ENCODE data around the gene ADORA2A.
A peak's percentile ranks its signal among the peaks of the same experiment; 100 is the strongest.

The ADORA2A gene

DNA sequence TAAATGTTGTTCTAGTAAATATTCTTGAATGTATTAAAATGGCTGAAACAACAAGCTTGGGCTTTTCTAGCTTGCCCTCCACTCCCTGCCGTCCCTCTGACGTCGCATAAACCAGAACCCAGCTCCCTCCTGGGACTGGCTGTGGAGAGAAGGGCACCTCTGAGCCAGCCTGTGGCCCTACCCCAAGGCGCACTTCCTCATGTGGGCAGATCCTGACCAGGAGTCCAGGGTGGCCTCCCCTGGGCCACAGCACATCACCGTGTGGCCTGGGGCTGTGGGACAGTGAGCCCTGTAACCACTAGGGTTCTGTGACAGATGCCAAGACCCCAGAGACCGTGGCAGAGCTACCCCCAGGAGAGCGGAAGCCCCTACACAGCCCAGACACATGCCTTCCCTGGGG lies 10.2 kb upstream of the ADORA2A start:
- DNase-seq (ENCODE audit: insufficient read length, low spot score) (no peak), FAIRE-seq (no peak)

DNA sequence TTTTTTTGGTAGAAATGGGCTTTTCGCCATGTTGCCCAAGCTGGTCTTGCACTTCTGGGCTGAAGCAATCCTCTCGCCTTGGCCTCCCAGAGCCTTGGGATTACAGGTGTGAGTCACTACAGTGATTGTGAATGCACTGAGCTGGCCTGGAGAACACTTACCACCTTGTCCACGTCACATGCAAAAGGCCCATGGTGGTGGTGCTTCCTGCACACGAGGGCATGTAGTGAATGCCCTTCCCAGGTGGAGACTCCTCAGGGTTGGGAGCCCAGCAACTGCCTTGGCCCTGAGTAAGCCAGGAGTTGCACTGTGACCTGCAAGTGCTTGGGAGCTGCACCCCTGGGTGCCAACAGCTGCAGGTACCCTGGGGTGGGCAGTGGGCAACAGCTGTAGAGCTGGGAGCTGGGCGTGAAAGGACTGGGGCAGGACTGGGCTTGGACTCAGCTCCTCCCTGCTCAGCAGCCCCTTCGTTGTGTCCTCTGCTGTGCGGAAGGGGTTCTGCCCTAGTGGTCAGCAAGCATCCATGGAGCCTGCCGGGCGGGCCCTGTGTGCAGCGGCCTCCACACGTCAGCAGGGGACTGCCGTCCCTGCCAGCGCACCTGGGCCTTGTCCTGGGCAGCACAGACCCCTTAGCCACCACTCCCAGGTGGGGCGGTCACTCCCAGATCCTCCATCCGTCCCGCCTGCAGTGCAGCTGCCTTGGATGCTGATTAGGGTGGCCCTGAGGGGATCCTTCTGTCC lies 9.3 kb upstream of the ADORA2A start:
- DNase-seq (ENCODE audit: insufficient read length, low spot score), result no peak
- no peak for FAIRE-seq

DNA sequence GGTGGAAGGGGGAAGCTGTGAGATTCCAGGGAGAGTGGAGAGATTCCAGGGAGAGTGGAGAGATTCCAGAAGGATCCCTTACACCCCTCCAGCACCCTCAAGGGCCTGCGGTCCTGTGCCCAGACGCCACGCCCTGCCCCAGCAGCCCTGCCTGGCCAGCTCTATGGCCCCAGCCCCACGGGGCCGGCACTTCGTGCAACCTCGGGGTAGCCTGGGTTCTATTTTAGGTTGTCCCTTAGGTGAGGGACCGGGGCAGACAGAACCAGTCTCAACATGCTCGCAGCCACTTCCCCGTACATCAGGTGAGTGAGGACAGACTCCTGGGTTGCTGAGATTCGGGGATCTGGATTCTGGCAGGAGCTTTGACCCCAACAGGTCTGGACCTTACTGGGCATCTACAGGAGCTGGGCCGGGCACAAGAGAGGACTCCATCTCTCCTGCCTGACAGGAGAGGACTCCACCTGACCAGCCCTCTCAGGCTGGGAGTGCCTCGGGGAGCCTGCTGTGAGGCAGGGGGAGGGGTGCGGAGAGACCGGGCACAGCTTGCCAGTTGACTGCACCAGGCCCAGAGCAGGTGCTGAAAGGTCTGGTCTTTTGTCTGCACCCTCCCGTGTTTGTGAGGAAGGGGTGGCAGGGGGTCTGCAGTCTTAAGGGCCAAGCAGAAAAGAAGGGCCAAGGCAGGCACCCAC lies 8.5 kb upstream of the ADORA2A start:
- FAIRE-seq (no peak), DNase-seq (ENCODE audit: insufficient read length, low spot score) (no peak)

DNA sequence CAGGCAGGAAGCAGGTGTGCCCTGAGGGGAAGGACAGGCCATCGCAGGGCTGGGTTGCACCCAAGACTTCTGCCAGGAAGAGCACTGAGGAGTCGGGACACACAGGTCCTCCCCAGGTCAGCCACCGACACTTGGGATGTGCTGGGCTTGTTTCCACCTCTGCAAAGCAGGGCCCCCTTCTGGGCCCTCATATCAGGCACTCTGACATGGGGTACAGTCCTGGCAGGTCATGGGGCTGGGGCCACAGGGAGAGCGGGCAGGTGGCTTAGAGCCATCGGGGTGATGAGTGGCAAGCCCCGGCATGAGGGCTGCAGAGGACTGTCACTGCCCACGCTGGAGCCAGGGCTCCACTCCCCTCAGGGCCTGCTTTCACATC lies 7.9 kb upstream of the ADORA2A start:
- no peak for FAIRE-seq
- no peak for DNase-seq (ENCODE audit: insufficient read length, low spot score)

DNA sequence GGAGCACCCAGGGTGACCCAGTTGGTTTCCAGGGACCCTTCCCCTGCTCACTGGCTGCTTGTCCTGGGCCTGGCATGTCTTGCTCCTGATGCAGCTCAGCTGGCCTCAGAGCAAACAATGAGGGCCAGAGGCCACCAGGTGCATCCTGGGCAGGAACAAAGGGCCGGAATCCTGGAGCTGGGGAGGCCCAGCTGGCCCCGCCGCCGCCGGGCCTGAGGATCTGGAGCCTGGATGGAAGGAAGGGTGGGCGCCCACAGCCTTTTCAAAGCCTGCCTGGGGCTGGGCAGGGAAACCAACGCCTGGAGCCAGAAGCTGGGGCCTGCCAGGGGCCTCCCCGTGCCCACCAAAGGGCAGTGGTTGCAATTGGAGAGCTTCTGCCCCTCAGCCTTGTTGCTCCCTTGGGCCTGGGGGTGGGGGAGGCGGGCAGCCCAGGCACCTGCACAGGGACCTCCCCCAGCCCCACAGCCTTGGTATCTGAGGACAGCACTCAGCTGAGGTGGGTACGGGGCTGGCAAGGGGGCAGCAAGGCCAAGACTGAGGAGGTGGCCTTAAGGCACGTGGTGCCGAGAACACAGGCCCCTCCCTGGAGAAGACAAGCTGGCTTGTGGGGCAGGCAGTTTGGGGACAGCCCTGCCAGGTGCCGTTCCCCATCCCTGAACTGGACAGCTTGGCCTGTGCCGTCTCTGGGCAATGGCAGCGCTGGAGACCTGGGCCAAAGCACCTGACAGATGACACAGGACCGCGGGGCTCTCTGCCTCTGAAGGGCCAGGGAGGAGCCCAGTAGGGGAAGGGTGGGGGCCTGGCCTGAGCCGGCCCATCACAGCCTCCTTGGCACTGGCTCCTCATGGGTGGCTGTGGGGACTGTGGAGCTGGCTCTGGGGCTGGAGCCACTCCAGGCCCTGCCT lies 7.1 kb upstream of the ADORA2A start:
- FAIRE-seq, result no peak
- DNase-seq (ENCODE audit: insufficient read length, low spot score), result no peak

DNA sequence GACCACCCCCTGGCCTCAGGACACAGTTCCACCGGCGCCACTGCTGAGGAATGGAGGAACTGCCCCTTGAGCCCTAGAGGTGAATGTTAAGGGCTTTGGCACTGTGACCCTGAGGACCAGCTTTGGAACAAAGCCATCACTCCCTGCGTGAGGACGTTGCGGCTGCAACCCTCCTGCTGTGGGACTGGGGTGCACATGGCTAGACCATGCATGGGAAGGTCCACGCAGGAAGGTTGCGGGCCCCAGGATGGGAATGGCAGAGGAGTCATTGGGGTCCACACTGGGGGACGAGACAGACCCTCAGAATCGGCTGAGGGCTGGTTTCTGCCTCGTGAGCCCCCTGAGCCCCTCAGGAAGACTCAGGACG lies 6.4 kb upstream of the ADORA2A start:
- DNase-seq (ENCODE audit: insufficient read length, low spot score) (no peak), FAIRE-seq (no peak)

DNA sequence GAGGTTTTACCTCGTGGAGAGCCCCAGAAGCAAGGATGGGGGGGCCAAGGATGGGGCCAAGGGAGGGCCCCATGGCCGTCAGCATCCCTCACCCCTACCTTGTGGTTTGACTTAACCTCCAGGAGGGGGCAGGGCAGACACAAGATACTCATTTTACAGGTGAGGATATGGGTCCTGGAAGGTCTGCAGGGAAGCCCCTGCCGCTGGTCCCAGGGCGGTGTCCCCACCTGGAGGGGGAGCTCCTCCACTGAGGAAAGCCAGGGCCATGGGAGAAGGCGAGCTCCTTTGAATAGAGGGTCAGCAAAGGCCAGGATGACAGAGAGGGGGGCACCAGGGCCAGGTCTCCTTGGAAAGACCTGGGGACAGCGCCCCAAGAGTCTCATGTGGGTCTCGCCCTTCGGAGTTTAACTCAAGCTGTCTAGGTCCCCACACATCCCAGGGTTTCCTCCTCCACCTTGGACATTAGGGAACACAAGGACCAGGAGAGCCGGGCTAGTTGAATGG lies 5.9 kb upstream of the ADORA2A start:
- DNase-seq (ENCODE audit: insufficient read length, low spot score) (no peak), FAIRE-seq (no peak)

DNA sequence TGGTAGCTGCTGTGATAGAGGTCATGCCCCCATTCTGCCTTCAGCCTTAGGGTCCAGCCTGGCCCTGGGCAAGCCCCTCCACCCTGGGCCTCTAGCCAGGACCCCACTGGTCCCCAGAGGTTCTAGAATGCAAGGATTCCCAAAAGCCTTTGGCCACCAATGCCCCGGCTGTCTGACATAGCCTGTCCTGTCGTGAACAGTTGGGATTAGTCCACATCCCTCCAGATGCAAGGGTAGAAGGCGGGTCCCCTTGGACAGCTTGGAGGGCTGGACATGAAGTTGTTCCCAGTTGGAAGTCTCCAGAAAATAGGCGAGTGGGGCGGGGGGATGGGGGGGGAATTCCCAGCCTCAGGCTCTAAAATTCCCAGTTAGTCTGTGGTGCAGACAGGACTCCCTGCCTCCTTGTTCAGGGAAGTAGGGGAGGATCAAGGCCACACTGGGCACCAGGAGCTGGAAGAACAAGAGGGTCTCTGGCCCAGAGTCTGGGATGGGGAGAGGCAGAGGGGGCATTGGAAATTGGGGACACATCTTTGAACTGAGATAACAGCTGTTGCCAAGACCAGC lies 5.2 kb upstream of the ADORA2A start:
- FAIRE-seq (no peak), DNase-seq (ENCODE audit: insufficient read length, low spot score) (no peak)

DNA sequence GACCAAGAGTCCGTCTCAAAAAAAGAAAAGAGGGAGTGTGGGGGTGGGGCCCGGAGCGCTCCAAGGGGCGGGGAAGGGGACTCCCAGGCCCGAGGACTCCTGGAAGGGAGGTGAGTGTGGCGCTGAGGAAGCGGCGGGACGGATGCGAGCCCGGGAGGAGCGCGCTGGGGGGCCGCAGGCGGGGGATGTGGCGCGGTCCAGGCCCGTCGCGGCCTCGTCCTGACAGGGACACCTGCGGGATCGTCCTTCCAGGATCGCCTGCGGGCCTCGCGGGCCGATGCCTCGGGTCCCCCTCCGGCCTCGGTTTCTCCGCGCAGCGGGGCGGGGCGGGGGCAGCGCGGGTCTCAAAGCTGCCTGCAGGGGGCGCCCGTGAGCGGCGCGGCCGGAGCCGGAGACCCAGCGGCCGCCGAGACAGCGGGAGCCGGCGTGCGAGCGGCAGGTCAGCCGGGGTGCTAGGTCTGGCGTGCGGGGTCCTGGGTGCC lies 3.8 kb upstream of the ADORA2A start:
- FAIRE-seq (no peak), DNase-seq (ENCODE audit: insufficient read length, low spot score) (peak; percentile 57)

DNA sequence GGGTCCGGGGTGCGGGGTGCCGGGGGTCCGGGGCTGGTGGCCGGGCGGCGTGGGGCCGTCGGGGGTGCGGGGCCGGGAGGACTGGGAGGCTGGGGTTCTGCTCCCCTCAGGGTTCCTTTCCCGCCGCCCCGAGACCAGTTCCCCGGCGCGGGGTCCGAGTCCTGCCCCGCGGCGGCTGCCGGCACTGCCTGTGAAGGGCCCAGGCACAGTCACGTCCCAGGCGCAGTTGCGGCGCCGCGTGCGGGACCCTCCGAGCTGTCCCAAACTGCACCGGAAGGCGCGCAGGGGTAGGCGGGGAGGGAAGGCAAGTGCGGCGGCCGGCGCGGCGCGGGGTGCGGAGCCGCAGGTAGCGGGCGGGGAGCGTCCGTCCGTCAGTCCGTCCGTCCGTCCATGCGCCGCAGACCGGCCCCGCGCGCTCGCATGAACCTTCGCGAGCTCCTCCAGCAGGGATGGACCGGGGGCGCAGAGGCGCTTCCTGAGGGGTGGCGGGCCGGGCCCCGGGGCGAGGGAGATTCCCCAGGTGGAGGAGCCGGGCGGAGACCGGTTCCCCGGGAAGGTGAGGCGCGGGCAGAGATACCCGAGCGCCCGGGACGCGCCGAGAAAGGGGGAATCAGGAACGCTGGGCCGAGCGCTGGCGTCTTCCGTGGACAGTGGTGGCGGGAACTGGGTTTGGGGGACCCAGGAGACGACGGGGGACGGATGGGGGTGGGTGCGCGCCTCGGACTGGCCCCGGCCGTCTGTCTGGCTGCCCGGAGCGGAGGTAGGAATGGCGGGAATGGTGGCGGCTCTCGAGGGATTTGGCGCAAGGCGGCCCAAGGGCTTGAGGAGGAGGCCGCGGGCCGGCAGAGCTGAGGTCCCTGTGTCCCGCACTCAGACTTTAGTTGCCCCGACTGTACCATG lies 3.1 kb upstream of the ADORA2A start:
- DNase-seq (ENCODE audit: insufficient read length, low spot score) (no peak), FAIRE-seq (no peak)

DNA sequence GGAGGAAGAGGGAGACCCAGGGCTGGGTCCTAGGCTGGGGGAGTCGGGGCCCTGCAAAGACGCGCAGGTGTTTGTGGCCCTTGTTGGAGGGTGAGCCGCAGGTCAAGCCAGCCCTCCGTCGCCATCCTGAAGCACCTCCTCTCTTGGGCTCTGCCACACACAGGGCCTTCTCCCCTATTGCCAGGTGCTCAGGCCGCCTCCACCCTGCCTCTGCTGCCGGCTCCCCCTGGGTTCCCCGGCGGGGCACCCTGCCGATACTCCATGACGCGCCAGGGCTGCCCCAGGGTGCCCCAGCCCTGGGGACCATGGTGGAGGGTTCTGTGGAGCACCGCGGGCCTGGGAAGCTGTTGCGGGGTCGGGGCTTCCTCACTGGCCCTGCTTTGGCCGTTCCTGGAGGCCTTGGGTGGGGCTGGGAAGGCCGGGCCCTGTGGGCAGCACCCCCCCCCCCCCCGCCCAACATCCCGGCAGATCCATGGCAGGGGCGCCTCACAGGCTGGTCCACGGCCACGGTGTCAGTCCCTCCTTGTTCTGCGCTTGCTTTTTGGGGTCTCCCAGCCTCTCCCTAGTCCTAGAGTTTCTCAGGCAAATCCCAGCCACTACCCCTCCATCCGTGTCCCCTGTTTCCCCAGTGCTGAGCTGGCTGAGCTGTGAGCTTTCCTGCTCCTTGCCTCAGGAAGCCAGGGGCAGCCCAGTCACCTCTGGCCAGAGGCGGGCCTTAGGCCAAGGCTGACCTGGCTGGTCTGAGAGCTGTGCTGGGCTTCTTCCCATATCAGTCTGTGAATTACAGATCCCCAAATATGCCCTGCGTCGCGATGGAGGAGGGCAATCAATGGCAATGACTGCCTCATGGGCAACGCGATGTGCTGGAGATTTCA lies 2.3 kb upstream of the ADORA2A start:
- no peak for FAIRE-seq
- DNase-seq (ENCODE audit: insufficient read length, low spot score), result no peak

DNA sequence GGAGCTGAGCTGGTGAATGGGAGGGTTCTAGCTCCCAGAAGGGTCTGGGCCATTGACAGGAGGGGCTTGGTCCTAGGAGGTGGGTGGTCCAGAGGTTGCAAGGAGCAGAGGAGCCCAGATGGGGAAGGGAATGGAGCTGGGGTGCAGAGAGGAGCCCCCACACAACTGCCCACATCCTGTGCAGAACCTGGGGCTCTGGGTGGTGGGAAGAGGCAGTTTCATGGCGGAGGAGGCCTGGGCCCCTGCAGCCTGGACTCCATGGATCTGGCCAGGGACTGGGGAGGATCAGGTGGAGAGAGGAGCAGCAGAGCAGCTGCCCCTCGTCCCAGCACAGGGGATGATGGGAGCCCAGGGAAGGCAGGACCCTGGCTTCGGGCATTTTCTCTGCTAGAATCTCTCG lies 963 bp upstream of the ADORA2A start:
- no peak for FAIRE-seq
- no peak for DNase-seq (ENCODE audit: insufficient read length, low spot score)

DNA sequence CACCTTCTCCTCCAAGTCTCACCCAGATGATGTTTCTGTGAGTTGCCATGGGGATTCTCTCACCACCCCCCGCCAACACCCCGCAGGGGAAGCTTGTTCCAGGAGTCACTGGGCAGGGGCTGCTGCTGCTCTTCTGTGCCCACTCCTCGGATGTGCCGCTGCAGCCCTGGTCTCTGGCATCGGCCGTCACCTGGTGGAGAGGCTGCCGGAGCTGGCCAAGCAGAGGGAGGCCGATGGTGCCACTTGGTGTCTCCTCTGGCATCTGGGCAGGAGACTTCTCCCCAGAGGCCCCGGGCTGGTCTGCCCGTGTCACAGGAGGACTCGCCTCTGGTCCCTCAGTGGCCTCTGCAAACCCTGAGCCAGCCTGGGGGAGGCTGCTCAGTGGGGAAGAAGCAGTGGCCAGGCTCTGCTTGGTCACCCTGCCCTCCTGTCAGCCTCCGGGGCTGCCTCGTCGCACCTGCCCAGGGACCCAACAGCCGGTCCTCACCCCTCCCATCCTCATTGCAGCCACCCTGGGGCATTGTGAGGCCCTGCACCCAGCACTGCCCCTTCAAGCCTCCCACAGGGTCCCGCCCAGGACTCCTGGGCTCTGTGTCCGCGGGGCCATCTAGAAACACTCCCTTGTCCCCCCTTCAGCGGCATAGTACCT lies 424 bp upstream of the ADORA2A start:
- FAIRE-seq (no peak), DNase-seq (ENCODE audit: insufficient read length, low spot score) (no peak)

DNA sequence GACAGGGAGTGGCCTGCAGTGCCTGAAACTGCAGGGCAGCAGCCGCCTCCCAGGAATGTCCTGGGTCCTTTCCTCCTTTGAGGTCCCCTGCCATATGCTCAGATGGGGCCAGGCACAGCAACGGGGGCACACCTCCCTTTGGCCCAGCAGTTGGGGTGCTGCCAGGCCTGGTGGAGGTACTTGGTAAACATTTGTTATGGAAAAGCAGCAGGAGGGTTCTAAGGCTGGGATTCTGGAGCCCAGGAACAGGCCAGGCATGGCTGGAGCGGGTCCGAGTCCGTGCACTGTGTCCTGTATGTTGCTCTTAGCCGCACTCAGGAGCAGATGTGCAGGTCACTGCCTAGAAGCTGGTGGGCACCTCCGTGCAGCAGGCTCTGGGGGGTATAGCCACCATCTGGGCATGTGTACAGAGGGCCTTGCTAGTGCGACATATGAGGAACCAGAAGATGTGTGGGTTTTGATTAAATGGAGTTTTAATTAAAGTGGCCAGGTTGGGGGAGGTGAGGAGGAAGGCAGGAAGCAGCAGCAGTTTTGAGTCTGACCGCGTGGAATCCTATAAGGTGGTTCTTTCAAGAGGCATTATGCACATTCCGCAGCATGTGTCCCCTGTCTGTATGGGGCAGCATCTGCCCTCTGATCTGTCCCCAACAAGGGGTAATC lies 1.5 kb downstream of the ADORA2A start:
- DNase-seq (ENCODE audit: insufficient read length, low spot score) (no peak), FAIRE-seq (no peak)

DNA sequence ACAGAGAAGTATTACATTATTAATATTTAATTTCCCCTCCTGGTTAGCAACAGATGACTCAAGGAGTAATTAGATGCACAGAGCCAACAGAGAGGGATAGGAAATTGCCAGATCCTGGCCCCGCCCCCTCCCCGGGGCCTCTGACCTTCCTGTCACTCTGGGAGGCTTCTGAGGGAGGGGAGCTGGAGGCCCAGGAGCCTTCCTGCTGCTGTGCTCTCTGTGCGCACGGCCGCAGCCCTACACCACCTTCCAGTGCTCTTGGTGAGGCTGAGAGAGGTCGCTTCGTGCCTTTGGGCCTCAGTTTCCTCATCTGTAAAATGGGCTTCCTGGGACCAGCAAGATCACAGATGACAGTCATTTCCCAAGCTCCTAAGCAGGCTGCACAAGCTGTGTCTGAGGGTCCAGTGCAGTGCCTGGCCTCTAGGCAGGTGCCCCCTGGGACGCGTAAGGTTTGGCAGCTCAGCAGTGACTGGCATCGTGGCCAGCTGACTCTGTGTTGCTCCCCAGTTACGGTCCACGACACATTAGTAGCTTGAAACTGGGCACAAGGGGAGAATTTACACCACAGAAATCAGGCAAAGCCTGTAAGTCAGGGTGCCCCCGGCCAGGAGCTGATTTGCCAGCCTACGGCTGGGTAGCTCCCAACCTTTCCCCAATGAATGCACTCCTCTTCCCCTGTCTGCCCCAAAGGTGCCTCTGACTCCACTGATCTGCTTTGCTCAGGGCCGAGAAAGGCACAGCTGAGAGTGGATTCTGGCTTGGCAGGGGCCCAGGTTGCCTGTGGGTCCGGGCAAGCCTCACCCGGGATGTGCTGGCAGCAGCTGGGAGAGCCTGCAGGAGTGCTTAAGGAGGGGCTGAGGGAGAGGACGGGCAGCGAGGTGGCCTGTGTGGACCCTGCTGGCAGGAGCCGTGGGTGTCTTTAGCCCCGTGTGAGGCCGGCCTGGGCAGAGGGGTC lies 2.3 kb downstream of the ADORA2A start:
- no peak for DNase-seq (ENCODE audit: insufficient read length, low spot score)

DNA sequence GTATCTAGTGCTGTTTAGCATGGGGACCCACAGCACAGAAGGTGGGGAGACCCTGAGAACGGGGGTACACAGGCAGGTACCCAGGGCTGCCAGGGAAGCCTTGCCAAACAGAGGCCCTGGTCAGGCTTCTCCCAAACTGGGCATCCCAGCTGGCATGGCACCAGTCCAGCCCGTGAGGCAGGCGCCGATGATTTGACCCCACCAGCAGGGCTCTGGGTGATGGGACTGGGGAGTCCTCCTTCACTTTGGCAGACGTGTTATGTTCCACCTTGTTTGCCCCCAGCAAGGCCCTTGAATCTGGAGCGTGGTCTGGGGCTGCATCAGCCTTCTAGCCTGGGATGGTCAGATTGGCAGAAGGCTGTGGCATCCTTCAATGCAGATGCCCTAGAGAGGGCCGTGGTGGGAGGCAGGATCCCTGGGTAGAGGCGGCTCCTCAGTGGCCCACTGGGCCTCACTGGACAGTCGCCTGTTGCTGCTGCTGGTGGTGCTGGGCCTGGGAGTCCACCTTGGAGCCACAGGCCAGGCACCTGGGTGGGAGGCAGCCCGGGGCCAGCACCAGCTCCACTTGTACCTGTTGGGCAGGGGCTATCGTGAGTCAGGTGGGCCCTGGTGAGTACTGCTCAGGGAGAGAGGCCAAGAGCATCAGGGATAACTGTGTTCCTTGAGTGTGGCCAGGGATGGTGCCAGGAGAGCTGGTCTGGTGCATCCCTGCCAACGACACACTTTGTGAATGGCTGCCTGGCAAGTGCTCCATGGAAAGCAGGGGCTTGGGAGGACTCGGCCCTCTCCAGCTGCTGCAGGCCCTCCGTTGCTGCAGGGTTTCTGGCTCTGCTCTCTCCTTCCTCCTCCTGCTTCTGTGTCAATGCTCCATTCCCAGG lies 3.3 kb downstream of the ADORA2A start:
- FAIRE-seq (no peak), DNase-seq (ENCODE audit: insufficient read length, low spot score) (no peak)

More for the DNA sequence above, 2.3 kb downstream of the ADORA2A start:
- no peak for FAIRE-seq

Data from HTR-8/SVneo (cell line).